Esophagus (tissue), 2 donors: Measurements from ENCODE around the gene MRPL19. TPM values are rescaled to one million over a fixed set of nuclear protein-coding genes. Genes with fewer than 3 reads are reported as not detected.

Source experiments
- H3K27ac ChIP-seq, 2 donors: one replicate each; pipeline ENCODE4 v1.5.1; 2013; ENCODE audit warnings: low read depth in 2 of 2, mild to moderate bottlenecking in 2 of 2, inconsistent platforms in 1 of 2, low read length in 1 of 2, moderate library complexity in 1 of 2
- H3K27me3 ChIP-seq, 2 donors: one replicate each; pipeline ENCODE4 v1.6.1; 2013; ENCODE audit warnings: low read length in 2 of 2, control low read depth in 1 of 2, mild to moderate bottlenecking in 1 of 2; ENCODE audit not compliant: insufficient read depth in 2 of 2, control insufficient read depth in 1 of 2
- H3K36me3 ChIP-seq, 2 donors: one replicate each; pipeline ENCODE4 v1.6.1; 2013; ENCODE audit warnings: low read length in 1 of 2; ENCODE audit not compliant: control insufficient read depth in 2 of 2, insufficient read depth in 2 of 2
- H3K4me1 ChIP-seq, 2 donors: one replicate each; pipeline ENCODE4 v1.6.1; 2013; ENCODE audit warnings: low read length in 1 of 2; ENCODE audit not compliant: control insufficient read depth in 2 of 2, insufficient read depth in 2 of 2
- H3K4me3 ChIP-seq, 2 donors: one replicate each; pipeline ENCODE4 v1.5.1; 2013; ENCODE audit warnings: low read length in 2 of 2, mild to moderate bottlenecking in 2 of 2, low read depth in 1 of 2, moderate library complexity in 1 of 2
- H3K9me3 ChIP-seq, 2 donors: one replicate each; pipeline ENCODE4 v1.6.1; 2013; ENCODE audit warnings: mild to moderate bottlenecking in 2 of 2, low read depth in 1 of 2, low read length in 1 of 2, moderate library complexity in 1 of 2; ENCODE audit not compliant: control insufficient read depth in 2 of 2, insufficient read depth in 1 of 2
- WGBS, 2 donors: extraction: QIAGEN DNeasy Blood & Tissue Kit; methylation state at CpG; one replicate each; pipeline ENCODE4 v1.1.7; 2013; 5-methylcytosine and 5-hydroxymethylcytosine counted together
- polyA plus RNA-seq, 2 donors: library from polyadenylated mRNA; stranded (reverse); fragments of 200-250 nt; gene quantifications; one replicate each; pipeline ENCODE4 v1.2.3, GENCODE V29; 2013
- donor health status: healthy with polysubstance abuse.
- donor health status: Bipolar disorder and iron deficiency.

MRPL19 gene
- polyA plus RNA-seq, 2 donors: 18.8 to 32.8 TPM

DNA sequence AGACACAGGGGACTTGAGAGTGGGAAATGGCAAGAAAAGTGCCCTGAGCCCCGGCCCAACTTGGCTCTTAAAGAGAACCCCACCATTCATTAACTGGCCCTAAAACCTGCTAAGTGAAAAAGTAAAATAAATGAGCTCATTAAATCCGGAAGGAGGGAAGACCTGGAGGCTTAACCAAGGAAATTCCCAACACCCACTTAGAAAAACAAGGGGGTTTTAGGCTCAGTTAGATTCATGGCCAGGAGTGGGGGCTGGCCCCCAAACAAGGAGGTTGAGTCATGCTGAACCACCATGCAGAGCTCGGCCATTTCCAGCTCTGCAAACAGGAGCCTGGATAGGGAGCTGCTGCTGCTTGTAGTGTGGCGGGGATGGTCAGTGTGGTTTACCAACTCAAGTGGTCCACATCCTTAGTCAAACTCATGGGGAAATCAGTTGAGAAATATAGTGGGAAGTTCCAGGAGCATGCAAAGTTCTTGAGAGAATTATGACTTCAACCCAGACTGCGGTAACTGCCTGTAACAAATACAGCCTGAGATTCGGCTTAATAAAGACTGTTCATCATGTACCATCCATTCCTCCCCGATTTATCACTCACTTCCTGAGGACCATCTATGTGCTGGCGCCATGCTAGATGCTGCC is 39.7 kb upstream of the MRPL19 start:
- H3K4me3 ChIP-seq: no peak overlapping the region
- WGBS, 2 donors: 75 to 79% methylated on average over 8 of the region's 8 CpGs
- no peaks in the 10 kb centered on the region for H3K36me3 ChIP-seq
- no peak overlapping the region for H3K27ac ChIP-seq
- no peaks in the 10 kb centered on the region for H3K9me3 ChIP-seq
- H3K4me1 ChIP-seq: no peaks in the 10 kb centered on the region
- H3K27me3 ChIP-seq: no peaks in the 10 kb centered on the region

DNA sequence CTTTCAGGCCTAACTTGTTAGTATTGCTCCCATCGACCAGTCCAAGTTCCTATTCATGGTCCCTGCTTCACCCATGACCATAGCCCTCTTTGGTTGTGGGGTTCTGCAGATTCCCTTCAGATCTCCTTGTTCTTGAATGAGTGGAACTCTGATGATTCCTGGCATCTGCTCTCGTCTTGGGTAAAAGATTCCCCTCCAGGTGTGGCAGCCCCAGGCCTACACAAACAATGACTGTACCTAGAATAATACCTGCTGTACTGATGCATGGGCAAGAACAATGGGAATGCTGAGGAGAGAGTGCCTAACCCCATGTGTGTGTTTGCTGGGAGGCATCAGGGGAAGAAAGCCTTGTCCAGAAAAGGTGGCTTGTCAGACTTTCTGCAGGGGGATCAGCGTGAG is 39.2 kb upstream of the MRPL19 start:
- no peaks in the 10 kb centered on the region for H3K4me1 ChIP-seq
- H3K36me3 ChIP-seq: no peaks in the 10 kb centered on the region
- no peak overlapping the region for H3K27ac ChIP-seq
- H3K9me3 ChIP-seq: no peaks in the 10 kb centered on the region
- no peak overlapping the region for H3K4me3 ChIP-seq
- 69 to 77% methylated on average over 3 of the region's 3 CpGs for WGBS, 2 donors
- no peaks in the 10 kb centered on the region for H3K27me3 ChIP-seq

DNA sequence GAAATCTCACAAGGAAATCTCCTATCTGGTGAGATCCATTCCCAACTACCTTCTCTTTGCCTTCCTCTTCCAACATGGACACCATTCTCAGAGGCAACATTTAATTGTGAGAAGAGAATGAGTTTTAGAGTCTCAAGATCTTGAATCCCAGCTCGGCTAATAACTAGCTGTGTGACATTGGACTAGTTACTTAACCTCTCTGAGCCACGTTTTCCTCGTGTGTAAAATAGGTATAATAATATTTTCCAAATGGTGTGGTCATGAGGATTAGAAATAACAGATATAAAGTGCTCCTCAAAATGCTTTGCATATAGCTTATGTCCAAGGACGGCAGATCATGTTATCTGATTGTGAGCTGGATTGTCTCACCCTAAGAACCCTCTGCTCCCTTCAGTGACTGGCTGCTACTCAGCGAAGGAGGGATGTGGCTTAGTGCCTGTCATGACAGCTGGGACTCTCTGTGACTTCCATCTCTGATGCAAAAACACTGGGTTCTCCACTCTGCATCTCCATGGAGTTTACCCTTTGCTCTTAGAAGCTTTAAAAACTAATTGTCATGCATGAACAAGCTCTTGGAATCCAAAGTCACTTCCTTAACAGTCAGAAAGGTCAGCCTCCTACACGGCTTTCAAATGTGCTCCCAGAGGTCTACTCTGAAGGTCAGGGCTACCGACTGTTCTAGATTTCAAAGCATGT is 38.4 kb upstream of the MRPL19 start:
- Histone ChIP-seq H3K27me3 (no peaks in the 10 kb centered on the region), H3K9me3 (no peaks in the 10 kb centered on the region), H3K4me3 (no peak overlapping the region), H3K27ac (no peak overlapping the region), H3K4me1 (no peaks in the 10 kb centered on the region), H3K36me3 (no peaks in the 10 kb centered on the region)
- 63% methylated on average over 7 of the region's 7 CpGs for WGBS, 2 donors

DNA sequence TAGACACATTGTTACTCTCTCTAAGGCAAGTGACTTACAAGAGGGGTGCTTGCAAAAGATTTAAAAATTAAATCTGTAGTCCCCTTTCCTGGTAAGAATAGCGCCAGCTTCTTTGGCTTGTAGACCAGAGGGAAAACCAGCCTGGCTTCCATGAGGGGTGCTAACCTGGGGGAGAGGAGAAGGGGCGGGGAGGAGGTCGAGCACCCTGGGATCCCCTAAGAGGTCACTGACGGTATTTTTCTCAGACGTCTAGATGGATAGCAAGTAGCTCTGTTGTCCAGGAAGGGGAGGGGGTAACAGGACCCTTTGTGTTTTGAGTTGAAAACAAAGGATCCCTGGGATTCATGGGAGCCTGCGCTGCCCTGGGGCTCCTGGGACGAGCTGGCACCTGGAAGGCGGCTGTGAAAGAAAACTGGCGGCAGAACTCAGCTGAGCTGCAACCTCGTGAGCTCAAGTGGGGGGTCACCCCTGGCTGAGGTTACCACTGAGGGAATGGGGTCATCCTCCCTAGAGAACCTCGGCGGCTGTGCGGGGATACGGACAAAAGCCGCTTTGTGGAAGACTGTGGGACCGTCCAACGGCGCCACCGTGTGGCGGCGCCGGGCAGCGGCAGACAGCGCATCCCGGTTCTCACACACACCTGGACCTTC is 37.8 kb upstream of the MRPL19 start:
- no peak overlapping the region for H3K27ac ChIP-seq
- 11 to 12% methylated on average over 25 of the region's 25 CpGs for WGBS, 2 donors
- H3K27me3 ChIP-seq: no peaks in the 10 kb centered on the region
- no peaks in the 10 kb centered on the region for H3K9me3 ChIP-seq
- H3K4me3 ChIP-seq: no peak overlapping the region
- H3K36me3 ChIP-seq: no peaks in the 10 kb centered on the region
- no peaks in the 10 kb centered on the region for H3K4me1 ChIP-seq

DNA sequence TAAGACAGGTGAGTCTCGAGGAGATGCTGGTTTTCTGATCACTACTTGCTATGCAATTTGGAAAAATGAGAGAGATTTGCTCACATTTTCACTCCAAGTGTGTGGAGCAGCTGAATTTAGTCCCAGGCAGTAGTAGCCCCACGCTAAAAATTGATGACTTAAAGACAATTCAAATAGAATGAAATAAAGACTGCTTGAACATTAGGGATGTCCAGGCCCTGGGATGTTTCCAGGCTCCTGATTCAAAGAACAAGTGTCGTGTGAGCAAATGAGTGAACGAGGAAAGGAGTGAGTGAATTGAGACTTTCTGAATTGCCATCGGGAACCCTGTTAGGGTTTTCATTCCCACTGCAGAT is 37.3 kb upstream of the MRPL19 start:
- no peaks in the 10 kb centered on the region for H3K9me3 ChIP-seq
- no peaks in the 10 kb centered on the region for H3K4me1 ChIP-seq
- no peaks in the 10 kb centered on the region for H3K27me3 ChIP-seq
- 37 to 50% methylated on average over 5 of the region's 5 CpGs for WGBS, 2 donors
- no peak overlapping the region for H3K27ac ChIP-seq
- H3K36me3 ChIP-seq: no peaks in the 10 kb centered on the region
- no peak overlapping the region for H3K4me3 ChIP-seq

DNA sequence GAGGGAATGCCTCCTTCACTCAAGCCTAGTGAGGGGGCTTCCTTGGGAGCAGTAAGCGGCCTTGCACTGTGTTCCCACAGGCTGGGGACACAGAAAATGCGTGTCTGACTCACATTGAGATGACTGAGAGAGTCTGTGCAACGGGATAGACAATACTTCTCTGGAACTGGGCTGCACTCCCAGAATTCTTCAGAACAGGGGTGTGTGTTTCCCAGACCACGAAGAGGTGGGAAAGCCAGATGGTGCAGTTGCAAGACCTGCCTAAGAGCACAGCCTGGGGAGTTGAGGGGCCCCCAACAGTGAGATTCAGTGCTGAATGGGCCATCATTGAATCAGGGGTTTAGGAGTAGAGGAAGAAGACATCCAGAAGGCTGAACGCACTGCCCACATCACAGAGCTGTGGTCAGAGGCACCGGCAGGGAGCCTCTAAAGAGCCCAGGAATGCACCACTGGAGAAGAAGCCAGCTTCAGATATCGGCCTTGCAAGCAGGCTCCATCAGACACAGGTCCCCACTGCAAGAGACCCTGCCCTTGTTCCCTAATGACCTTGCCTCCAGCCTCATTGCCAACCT is 36.6 kb upstream of the MRPL19 start:
- no peaks in the 10 kb centered on the region for H3K9me3 ChIP-seq
- no peak overlapping the region for H3K27ac ChIP-seq
- no peaks in the 10 kb centered on the region for H3K27me3 ChIP-seq
- no peaks in the 10 kb centered on the region for H3K36me3 ChIP-seq
- no peak overlapping the region for H3K4me3 ChIP-seq
- no peaks in the 10 kb centered on the region for H3K4me1 ChIP-seq
- 68 to 70% methylated on average over 7 of the region's 7 CpGs for WGBS, 2 donors

DNA sequence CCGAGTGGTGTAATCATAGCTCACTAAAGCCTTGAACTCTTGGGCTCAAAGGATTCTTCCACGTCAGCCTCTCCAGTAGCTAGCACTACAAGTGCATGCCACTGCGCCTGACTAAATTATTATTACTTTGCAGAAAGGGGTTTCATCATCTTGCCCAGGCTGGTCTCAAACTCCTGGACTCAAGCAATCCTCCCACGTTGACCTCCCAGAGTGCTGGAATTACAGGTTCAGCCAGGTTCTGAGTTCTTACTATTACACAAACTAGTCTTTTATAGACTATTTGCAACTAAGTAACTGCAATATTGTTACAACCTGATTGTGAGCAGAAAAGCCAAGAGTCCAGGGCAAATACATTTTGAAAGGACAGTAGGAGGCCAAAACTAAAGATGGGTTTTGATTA is 35.9 kb upstream of the MRPL19 start:
- Histone ChIP-seq H3K4me3 (no peak overlapping the region), H3K27me3 (no peaks in the 10 kb centered on the region), H3K9me3 (no peaks in the 10 kb centered on the region), H3K4me1 (no peaks in the 10 kb centered on the region), H3K36me3 (no peaks in the 10 kb centered on the region), H3K27ac (no peak overlapping the region)
- WGBS, 2 donors: 74 to 77% methylated on average over 4 of the region's 4 CpGs

DNA sequence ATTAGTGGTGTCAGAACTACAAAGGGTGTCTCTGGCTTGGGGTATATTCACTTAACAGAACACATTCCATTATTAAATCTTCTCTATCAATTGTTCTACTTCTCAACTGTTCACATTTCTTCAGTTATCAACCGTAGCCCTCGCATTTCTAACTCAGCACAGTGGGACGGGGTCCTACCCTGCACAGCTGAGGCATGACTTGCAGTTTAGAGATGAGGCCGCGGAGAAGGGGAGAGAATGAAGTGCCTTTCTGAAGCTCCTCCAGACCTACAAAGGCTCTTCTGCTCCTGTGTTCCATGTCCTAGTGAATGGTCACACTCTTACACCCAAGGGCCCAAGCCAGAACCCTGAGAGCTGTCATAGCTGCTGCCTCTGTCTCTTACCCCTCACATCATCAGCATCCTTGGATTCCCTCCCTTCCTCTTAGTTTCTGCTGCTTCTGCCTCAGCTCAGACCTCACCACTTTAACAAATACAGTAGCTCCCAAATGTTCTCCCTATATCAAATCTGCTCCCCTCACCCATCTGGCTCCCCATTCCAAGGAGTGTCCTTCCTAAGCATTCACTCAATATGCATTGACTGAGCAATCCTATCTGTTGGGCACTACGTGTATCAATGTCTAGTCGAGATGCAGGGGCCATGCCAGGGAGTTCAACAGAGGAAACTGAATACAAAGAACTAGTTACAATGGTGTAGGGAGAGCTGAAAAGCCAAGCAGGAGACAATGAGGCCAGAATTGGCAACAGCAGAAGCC is 34.3 kb upstream of the MRPL19 start:
- Histone ChIP-seq H3K4me1 (no peaks in the 10 kb centered on the region), H3K27me3 (no peaks in the 10 kb centered on the region), H3K9me3 (no peaks in the 10 kb centered on the region), H3K4me3 (no peak overlapping the region), H3K27ac (no peak overlapping the region), H3K36me3 (no peaks in the 10 kb centered on the region)
- 88 to 90% methylated on average over 7 of the region's 7 CpGs for WGBS, 2 donors

DNA sequence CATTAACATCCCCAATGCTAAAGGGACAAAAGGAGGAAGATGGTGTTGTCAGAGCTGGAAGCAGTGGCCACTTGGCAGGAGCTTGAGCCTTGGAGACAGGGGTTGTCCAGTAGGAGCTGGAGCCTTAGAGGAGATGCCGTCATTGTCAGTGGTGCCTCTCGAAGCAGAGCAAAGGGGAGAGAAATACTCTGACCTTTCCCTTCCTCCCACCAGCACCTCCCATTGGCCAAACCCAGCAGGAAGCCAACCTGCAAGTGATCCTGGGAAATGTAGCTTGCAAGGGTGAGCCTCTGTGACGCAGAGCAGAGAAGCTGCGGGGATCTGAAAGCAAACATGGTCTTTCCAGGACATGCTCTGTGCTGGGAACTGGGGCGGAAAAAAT is 33.7 kb upstream of the MRPL19 start:
- no peaks in the 10 kb centered on the region for H3K27me3 ChIP-seq

More for the DNA sequence above, 33.7 kb upstream of the MRPL19 start:
- Histone ChIP-seq H3K9me3 (no peaks in the 10 kb centered on the region), H3K27ac (no peak overlapping the region), H3K4me3 (no peak overlapping the region), H3K4me1 (no peaks in the 10 kb centered on the region), H3K36me3 (no peaks in the 10 kb centered on the region)
- 84 to 87% methylated on average over 5 of the region's 5 CpGs for WGBS, 2 donors
